Measurements from ENCODE around the gene WWTR1.

WWTR1 gene

DNA sequence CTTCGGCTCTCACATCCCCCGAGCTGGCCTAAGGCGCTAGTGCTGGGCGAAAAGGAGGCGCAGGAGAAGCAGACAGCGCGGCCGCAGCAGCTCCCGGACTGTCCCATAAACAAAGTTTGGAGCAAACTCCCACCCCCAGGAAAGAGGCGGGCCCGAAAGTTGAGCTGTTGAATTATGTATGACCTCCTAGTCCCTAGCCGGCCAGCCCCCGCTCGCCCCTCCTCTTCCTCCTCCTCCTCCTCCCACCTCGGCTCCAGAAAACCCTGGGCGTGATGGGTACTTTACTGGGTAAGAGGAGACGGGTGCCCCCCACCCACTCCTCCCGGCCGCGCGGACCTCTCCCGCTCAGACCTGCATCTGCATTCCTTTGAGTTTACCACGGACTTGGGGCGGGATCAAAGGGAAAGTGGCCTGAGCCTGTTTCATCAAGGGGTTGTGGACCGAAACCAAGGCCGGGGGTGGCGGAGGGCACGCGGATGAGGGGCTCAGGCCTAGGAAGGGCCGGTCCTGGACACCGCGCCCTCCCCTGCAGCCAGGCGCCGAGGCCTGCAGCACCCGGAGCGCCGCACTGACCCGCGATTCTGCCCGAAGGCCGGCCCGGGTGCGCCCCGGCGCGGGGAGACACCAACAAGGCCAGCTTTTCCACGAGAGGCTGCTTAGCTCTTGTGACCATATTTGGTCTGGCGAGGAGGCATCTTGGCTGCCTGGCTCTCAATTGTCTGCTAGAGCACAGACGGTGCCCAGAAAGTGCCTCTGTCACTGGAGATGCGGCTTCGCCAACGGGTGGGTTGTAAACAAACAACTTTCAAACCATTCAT is at the start of gene WWTR1:
WWTR1 (minus strand) TSS at position 100 of the 818 bp plus-strand sequence. CDS start 719 bp downstream, outside the sequence.
- DNase-seq (ENCODE audit: low read depth), result no peak

DNA sequence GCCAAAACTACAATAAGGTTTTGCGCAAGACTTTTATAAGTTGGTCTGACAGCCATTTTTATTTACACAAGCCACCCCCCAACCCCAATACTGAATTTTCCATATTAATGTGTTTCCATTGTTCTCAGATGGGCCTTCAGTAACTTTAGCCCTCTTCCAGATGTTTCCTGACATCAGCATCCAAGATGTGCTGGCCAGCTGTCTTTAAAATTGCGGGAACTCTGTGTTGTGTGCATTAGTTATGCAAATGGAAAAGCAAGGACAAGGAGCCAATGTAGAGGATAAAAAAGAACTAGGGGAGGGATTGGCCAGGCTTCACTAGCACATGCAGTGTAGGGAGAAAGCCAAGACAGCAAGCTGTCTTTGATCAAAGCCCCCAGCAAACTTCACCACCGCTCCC is 49.1 kb upstream of the WWTR1 start:
- DNase-seq (ENCODE audit: low read depth), result no peak

DNA sequence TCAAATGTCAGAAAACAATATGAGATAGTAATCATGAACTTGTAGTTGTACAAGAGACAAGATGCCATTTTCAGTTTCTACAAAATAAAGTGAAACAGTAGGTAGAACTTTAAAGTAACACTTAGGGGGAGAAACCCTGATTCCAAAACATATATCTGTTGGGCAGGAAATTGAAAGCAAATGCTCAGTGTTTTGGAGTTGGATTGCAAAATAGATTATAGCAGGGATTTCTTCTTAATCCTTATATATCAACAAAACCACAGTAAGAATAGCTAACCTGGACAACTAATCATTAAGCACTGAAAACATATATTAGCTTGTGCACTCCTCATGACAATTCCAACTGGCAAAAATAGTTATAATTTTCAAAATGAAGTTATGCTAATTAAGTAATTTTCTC is 47.6 kb upstream of the WWTR1 start:
- no peak for DNase-seq (ENCODE audit: low read depth)

DNA sequence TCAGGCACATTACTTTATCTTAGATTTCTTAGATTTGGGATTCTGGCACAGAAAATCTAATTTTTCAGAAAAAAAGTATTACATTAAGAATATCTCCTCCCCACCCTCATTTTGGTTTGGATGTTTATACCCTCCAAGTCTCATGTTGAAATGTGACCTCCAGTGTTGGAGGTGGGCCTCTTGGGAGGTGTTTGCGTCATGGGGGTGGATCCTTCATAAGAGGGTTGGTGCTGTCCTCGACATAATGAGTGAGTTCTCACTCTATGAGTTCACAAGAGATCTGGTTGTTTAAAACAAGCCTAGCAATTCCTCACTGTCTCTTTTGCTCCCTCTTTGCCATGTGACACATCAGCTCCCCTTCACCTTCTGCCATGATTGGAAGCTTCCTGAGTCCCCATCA is 45.6 kb upstream of the WWTR1 start:
- no peak for DNase-seq (ENCODE audit: low read depth)

DNA sequence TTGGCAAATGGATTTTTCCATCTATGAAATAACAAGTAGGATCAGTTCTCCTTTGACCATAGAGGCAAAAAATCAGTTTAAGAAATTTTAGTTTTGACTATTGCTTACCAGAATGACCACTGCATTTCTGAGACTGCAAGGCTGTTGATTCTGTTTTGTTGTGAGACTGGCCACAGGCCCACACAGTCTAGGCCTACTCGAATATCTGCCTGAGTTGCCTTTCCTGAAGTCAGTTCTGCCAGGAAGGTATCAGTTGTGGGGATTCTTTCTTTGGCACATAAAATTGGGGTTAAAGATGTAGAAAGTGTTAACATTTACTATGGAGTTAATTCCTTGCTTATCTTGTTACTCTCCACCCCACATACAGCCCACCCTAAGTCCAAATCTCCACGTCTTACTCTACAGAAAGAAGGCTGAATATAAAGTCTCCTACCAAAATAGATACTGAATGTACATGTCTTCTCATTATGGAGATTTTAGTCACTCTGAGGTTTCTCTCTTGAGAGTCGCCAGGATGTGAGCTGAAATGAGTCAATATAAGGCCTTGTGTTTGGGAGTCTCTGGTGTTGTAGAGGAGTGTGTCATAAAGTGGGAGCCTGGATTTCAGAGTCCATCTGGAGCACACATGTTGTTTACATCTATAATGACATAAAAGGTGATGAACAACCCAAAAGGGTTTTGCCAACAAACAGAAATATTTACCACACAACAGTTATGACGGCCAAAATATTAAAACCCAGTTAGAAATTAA is 45.0 kb upstream of the WWTR1 start:
- DNase-seq (ENCODE audit: low read depth), result no peak

DNA sequence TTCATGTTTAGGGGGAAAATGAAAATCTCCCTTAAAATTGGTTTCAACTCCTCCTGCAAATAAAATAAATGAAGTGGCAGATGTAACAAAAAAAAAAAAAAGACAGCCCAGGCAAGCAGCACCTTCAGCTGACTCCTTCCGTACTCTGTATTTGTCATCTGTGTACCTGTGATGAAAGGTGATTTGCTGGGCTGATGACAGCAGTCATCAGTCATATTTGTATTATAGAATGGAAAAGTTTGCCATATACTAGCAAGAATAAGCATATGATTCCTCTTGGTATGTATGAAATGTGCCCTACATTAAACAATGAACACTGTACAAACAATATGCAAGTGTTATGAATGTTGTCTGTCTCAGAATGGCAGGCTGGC is 44.1 kb upstream of the WWTR1 start:
- DNase-seq (ENCODE audit: low read depth), result no peak

DNA sequence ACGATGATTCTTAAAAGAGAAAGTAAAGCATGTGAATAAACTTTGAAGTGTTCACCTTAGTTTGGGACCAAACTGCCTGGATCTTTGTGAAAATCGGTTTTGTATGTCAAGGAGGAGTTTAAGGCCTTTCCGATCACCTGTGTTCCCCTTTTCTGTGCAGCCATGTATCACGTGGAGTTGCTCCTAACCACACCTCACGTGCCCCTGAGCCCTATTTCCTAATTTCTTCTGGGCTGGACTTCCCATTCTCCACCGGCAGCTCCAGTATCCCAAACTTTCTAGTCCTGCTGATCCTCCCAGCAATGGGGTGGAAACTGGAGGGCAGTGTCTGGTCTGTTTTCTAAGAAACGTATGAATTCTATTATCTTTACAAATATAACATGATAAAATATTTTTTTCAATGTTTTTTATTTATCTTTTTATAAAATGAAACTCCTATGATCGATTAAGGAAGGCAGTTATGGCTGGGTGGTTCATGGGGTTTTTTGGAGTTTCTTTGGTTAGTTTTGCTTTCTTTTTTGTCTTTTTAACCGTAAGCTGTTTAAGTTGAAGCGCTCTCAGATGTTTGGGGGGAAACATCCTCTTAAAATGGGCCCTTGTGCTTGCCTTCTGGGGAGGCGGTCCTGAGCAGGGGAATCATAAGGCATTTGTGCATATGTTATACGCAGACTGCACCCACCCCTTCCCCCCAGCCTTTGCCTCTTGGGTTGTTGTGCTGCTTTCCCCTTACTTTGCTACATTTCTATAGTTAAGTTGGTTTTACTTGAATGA is 43.6 kb upstream of the WWTR1 start:
- no peak for DNase-seq (ENCODE audit: low read depth)

DNA sequence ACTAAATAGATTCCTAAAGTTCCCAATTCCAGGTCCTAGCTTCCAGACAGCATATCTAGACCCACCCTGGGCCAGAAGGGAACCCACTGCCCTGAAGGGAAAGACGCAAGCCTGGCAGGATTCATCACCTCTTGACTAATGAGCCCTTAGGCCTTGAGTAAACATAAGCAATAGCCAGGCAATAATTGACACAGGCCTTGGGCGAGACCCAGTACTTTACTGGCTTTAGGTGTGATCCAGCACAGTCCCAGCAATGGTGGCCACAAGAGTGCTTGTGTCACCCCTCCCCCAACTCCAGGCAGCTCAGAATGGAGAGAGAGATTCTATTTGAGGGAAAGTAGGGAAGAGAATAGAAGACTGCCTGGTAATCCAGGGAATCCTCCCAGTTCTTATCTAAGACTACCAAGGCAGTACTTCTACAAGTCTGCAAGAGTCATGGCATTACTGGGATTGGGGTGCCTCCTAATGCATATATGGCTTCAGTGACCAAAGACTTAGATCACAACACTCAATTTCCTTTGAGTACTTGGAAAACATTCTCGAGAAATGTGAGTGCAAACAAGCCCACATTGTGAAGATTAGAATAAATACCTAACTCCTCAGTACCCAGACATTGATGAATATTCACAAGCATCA is 30.4 kb upstream of the WWTR1 start:
- no peak for DNase-seq (ENCODE audit: low read depth)

DNA sequence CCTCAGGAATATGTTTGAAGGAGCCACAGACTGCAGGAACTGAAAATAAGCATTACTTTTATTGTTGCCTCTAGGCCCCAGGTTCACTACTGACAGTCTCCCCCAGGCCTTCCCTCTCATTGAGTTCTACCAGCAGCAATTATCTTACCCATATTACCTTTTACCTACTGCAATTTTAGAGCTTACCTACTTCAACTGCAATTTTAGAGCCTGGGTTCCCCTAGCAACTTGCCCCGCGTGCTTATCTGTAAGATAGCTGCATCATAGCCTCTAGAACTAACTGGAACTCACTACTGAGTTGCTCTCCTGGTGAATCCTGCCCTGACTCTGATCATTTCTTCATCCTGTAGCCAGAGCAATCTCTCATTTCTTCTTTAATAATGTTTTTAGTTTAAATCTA is 29.2 kb upstream of the WWTR1 start:
- no peak for DNase-seq (ENCODE audit: low read depth)

DNA sequence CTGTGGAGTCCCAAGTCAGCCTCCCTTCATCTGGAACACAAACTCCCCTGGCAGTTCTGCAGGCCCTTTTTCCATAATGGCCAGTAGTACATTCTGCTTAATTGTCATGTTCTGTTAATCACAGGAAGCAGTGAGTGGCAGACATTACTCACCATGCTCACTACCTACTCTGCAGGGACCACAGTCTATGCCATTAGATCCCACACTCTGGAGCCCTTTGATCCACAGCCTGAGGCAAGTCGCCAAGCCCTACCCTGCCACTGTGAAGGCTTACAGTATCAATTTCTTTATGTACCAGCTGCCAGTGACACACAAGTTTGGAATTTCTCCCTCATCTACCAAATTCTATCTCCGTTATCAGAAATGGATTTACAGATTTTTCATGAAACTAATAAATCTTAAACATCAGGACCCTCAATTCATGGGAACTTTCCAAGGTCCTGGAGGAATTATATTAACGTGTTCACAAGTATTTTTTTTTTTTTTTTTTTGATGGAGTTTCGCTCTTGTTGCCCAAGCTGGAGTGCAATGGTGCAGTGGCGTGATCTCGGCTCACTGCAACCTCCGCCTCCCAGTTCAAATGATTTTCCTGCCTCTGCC is 20.6 kb upstream of the WWTR1 start:
- no peak for DNase-seq (ENCODE audit: low read depth)

DNA sequence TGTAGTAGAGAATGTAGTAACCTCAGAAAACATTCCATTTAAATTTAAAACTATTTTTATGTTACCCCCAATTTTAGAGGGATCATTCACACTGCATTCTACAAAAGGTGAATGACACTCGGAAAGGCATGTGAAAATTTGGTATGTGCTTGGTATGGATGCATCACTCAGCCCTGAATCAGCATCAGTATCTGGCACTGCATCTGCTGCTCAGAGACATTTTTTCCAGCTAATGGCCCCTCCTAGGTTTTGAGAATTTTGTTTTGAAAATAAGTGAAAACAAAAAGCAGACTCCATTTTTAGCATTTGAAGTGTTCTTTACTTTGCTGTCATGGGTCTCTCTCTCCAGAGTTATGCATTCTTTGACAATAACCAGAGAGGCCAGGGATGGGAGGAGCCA is 15.6 kb upstream of the WWTR1 start:
- DNase-seq (ENCODE audit: low read depth), result no peak

DNA sequence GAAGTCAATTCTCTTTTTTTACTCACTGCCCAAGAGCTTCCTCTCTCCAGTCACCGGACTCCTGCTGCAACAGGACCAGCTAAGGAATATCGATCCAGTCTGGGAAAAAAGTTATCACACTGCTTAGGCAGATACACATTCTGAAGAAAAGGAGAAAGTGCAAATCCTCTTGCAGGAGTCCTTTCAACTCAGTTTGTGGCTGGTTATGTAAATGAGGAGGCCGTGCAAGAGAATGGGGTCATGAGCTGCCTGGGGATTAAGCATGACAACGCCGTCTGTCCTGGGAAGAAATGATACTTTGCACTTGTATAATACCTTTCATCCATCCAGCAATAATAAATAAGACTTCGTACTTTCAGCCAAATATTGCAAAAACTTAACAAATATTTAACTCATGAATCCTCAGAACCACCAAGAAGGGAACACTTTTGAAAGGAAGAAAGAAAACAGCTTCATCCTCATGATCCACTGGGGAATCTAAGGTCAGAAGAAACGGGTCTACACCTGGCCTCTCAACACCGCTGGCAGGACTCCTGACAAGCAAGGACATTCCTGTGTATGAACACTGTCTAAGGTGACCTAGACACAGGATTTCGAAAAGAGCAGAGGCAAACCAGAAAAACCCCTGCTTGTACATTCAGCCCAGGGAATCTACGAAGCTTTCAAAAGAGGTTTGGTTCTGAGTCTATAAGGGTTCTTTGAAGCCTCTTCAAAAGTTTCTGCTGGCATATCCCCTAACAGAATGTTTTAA is 13.1 kb upstream of the WWTR1 start:
- no peak for DNase-seq (ENCODE audit: low read depth)

DNA sequence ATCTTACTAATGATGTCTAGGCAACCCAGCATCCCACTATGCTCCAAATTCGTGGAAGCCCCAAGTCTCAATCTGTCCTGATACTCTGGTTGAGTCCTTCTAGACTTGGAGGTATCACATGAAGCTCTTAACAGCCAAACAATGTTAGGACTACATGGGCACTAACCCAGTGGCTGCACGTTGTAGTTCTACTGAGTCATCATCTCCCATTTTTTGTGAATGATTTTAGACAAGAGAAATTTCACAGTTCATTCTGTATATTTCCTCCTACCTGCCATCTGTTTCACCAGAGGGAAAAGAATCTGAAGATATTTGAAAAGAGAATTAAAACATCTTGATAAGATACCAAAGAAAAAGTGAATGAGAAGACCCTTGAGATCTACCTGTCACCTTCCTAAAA is 9.8 kb upstream of the WWTR1 start:
- no peak for DNase-seq (ENCODE audit: low read depth)

DNA sequence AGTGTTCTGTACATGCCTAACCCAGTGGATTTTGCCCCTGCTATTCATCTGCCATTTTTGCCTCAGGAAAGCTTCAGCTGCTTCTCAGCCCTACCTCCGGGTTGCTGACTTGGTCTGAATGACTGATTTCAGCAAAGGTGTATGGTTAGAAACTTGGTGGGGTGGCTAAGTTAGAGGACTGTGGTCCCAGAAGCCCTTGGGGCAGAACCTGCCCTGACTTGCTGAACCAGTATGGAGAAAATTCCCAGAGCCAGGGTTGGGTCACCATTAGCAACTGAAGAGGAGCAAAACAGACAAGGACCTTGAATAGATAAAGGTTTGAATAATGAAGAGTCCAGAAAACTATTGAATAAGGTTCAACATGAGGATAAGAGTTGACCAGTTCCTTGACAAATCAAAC is 6.1 kb upstream of the WWTR1 start:
- DNase-seq (ENCODE audit: low read depth), result no peak

DNA sequence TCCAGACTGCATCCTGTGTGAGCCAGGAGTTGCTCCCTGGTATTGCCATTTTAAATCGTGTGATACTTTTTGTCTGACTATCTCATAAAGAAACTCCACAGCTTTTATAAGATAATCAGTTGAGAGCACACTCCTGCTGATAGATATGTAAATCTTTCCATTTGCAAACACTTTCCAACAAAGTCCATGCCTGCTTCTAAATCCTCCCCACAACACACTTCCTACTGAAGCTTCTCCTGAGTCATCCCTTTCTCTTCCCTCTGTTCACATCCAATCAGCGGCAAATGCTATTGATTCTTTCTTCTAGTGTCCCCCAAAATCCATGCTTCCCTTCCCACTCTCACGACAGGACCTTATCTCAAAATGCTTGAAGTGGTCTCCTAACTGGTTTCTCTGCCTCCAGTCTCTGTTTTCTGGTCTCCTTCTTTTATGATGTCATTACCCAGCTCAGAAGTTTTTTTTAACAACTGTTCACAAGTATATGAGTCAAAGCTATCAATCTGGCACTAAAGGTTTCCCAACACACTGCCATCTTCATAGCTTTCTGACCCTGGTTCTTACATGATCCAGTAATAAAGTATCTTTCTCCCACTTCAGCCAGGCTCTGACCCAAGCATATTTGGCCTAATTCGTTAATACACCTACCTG is 4.5 kb upstream of the WWTR1 start:
- no peak for DNase-seq (ENCODE audit: low read depth)

DNA sequence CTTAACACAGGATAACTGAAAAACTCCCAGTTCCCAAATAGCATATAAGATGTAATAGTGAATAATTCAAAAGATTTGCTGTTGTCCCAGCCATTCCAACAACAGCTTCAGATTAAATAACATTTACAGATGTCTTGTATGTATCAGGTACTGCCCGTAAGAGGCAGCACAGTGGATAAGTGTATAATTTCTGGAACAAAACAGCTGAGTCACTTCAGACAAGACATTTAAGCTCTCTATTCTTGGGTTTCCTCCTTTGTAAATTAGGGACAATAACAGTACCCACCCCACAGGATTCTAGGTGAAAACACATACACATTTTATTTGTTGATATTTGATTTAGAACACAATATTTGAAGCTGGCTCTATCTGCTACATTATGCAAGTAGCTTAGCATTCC is 2.6 kb upstream of the WWTR1 start:
- no peak for DNase-seq (ENCODE audit: low read depth)

DNA sequence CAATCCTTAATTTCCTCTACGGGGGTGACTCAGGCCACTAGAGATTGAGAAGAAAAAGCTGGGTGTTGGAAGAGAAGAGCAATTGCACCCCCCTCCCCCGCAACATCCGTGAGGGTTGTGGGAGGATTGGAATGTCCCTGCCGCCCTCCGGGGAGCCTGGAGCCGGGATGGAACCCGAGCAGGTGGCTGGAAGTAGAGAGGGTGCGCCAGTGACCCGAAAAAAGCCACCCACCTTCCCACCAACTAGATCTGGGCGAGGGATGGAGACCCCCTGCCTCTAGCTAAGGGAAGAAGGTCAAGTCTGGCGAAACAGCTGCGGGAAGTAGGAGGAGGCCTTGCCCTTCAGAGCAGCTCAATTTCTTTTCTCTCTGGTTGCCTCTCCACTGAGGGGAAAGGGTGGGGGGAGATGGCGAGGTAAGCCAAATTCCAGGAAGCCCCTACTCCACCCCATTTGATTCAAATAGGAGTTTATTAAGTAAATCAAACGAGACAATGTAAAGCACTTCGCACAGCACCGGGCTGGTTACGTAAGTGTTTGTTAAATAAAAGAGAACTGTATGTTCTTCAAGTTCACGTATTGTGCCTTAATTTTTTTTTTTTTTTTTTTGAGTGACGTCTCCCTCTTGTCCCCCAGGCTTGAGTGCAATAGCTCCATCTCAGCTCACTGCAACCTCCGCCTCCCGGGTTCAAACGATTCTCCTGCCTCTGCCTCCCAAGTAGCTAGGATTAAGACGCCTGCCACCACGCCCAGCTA is 1.1 kb upstream of the WWTR1 start:
- DNase-seq (ENCODE audit: low read depth), result no peak

DNA sequence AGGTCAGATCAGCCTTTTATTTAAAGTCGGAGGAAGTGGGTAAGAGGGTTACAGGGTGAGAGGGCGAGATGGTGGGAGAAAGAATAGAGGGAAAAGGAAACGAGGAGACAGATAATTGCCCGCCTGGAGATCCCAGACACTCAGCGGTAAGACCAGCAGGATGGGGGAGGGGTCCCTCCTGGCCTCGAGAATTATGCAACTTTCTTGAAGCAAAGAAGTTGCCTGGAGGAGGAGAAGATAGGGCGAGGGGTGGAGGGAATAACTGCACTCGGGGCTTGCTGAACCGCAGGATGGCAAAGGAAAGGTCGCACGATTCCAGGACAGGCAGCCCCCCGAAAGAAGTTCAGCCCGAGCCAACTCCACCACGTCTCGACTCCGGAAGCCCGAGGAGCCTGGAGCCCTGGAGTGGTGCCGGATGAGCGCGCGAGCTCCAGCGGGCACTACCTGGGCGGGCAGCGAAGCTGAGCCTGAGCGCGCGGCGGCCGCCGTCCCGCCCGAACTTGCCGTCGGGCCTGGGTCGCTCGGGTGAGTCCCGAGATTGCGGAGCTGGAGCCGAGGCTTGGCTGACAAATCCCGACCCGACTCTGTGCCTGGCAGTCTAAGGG is 402 bp downstream of the WWTR1 start:
- no peak for DNase-seq (ENCODE audit: low read depth)

DNA sequence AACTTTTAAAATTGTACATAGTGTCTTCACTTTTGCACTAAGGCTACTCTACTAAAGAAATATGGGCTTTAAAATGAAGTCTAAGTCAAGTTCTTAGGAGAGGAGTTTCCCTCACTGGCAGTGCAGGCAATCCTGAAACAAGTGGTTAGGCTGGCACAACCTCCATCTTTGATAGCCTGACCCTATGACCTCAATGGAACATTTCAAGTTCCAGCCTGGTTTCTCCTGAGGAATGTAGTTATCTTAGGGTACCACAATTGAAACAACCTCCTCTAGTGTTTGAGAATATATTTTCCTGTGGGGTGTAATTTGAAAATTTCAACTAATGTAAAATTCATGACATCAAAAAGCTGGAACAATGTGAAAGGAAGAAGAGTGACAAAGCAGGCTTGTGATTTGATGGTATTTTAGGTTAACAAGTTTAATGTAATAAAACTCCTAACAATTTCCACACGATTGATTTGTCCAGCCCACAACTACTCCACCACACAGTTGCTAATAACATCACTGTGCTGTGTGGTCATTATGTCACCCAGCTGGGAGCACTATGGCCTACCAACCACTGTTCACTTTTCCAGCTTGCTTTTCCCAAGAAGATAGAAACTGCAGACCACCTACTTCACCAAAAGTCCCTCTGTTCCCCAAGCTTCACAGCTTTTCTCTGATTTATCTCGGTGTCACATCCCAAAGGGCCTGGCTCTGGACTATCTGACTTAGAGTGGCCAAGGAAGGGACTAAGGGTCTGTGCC is 1.8 kb downstream of the WWTR1 start:
- DNase-seq (ENCODE audit: low read depth), result no peak

Data from stimulated activated CD8-positive, alpha-beta memory T cell treated with anti-CD3 and anti-CD28 coated beads, Interleukin-7, amount 100 ng/mL, for 24 hours (primary cell).